Measurements from ENCODE around the gene LCE2B.

DNA sequence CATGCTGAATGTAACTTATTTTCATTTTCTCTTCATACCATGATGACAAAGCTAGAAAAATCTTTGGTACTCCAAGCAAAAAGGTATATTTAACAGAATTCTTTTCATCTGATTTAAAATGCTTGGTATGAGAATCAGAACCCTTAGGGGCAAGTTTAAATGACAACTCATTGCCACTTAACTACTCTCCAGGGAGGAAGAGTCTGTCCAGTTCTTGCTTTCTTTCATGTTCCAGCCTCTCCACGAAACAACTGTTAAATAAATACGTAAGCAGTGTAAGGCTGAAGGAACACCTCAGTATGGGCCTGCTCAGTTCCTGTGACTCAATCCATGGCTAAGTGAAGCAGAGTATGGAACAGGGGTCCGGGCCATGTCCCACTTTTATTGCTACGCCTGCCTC is 13.8 kb downstream of the LCE2B start:
- TF ChIP-seq, protein P1, sequence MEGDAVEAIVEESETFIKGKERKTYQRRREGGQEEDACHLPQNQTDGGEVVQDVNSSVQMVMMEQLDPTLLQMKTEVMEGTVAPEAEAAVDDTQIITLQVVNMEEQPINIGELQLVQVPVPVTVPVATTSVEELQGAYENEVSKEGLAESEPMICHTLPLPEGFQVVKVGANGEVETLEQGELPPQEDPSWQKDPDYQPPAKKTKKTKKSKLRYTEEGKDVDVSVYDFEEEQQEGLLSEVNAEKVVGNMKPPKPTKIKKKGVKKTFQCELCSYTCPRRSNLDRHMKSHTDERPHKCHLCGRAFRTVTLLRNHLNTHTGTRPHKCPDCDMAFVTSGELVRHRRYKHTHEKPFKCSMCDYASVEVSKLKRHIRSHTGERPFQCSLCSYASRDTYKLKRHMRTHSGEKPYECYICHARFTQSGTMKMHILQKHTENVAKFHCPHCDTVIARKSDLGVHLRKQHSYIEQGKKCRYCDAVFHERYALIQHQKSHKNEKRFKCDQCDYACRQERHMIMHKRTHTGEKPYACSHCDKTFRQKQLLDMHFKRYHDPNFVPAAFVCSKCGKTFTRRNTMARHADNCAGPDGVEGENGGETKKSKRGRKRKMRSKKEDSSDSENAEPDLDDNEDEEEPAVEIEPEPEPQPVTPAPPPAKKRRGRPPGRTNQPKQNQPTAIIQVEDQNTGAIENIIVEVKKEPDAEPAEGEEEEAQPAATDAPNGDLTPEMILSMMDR (IDR thresholded peaks at IDR 0.05) = no peak
- no peak for TF ChIP-seq POLR2A (IDR thresholded peaks at IDR 0.05)

Data from right lobe of liver (tissue), 4 donors.